Right lobe of liver (tissue), 6 donors: ENCODE measurements around the gene MRPL54. TPM values are rescaled to one million over a fixed set of nuclear protein-coding genes. Genes with fewer than 3 reads are reported as not detected.

Experiments
- ATAC-seq, 4 donors: fragments of 200-7000 bp; cut with Tn5 transposase; one replicate each; pipeline ENCODE4 v1.9.1; 2020; ENCODE audit warnings: mild to moderate bottlenecking in 4 of 4, moderate library complexity in 4 of 4
- DNase-seq, 3 donors: peaks; one replicate each; pipeline ENCODE4 v3.0.0-alpha.2; 2020
- H3K27ac ChIP-seq, 3 donors: fragments of 200-600 bp; one replicate each; pipeline ENCODE4 v1.8.0; 2022
- H3K27me3 ChIP-seq, 2 donors: fragments of 200-600 bp; one replicate each; pipeline ENCODE4 v1.8.0; 2022
- H3K36me3 ChIP-seq, 4 donors: fragments of 200-600 bp; sonication (generic) in 1 of 4; one replicate each; pipeline versions ENCODE4 v1.5.1 to v1.8.0; 2017 to 2022; ENCODE audit warnings: control low read depth in 1 of 4
- H3K4me1 ChIP-seq, 4 donors: fragments of 200-600 bp; sonication (generic) in 1 of 4; one replicate each; pipeline versions ENCODE4 v1.5.1 to v1.8.0; 2017 to 2022; ENCODE audit warnings: control low read depth in 1 of 4
- H3K4me3 ChIP-seq, 3 donors: fragments of 200-600 bp; one replicate each; pipeline ENCODE4 v1.8.0; 2022
- H3K9me3 ChIP-seq, 4 donors: fragments of 200-600 bp; sonication (generic) in 1 of 4; one replicate each; pipeline versions ENCODE4 v1.5.1 to v1.8.0; 2017 to 2022; ENCODE audit warnings: control low read depth in 1 of 4
- POLR2A ChIP-seq: fragments of 450-650 bp; IDR thresholded peaks from one replicate; pipeline ENCODE4 v1.6.1; 2017; ENCODE audit warnings: antibody characterized with exemption, mild to moderate bottlenecking
- WGBS: methylation state at CpG from one replicate; pipeline ENCODE4 v1.1.6; 2018; ENCODE audit warnings: low coverage, low lambda C conversion rate; ENCODE audit not compliant: insufficient coverage; ENCODE audit errors: missing lambda C conversion rate; 5-methylcytosine and 5-hydroxymethylcytosine counted together
- intact Hi-C, 2 donors: fragments of 100-400 bp; cut with DNase I; formaldehyde crosslinking; loops; one replicate each; pipeline versions ENCODE4 v1.11.2 to v1.14.1; 2022
- total RNA-seq, 6 experiments: library from RNA; depleted of rRNA in 2 of 6; stranded (reverse); fragments of >200 nt in 2 of 6; fragmentation: NEBNext Ultra II Directional in 3 of 6; extraction: Animal tissue kit (Norgen Biotek cat#: 25700) in 3 of 6; gene quantifications; one replicate each; pipeline versions ENCODE4 v1.1.0 to v1.2.4, GENCODE V29; 2016 to 2023
- TF ChIP-seq, protein P1 (sequence below), 4 donors: fragments of 200-600 bp in 3 of 4; fragments of 450-650 bp in 1 of 4; IDR thresholded peaks; one replicate each; pipeline versions ENCODE4 v1.5.1 to v1.8.0; 2016 to 2022; ENCODE audit warnings: antibody characterized with exemption in 4 of 4, mild to moderate bottlenecking in 2 of 4
- donor health status: DM: no; HTN: yes; CAD: no.
- donor health status: DM: no; HTN: no; CAD: no.
- donor health status: DM: no; HTN: no; CAD: no.
- donor health status: DM: no; HTN: yes; CAD: no.
- donor health status: DM: no; HTN: yes; CAD: no.

The MRPL54 gene
- total RNA-seq, 6 experiments from 2014 or later = 52.5 to 81.2 (median 61.9) TPM

- Histone ChIP-seq H3K36me3 (no peaks in the 10 kb centered on the region), H3K9me3 (no peaks in the 10 kb centered on the region), H3K27ac (no peak overlapping the region), H3K27me3 (no peaks in the 10 kb centered on the region), H3K4me3 (no peak overlapping the region), H3K4me1 (peaks cover 0 to 12% (median 6%) of the 10 kb centered on the region in 4 donors)
- intact Hi-C loops = no loop called here
- ATAC-seq (no peak), DNase-seq (no peak)
- 66% methylated on average over 3 of the region's 3 CpGs for WGBS
- no peak for TF ChIP-seq POLR2A
- TF ChIP-seq, protein P1, sequence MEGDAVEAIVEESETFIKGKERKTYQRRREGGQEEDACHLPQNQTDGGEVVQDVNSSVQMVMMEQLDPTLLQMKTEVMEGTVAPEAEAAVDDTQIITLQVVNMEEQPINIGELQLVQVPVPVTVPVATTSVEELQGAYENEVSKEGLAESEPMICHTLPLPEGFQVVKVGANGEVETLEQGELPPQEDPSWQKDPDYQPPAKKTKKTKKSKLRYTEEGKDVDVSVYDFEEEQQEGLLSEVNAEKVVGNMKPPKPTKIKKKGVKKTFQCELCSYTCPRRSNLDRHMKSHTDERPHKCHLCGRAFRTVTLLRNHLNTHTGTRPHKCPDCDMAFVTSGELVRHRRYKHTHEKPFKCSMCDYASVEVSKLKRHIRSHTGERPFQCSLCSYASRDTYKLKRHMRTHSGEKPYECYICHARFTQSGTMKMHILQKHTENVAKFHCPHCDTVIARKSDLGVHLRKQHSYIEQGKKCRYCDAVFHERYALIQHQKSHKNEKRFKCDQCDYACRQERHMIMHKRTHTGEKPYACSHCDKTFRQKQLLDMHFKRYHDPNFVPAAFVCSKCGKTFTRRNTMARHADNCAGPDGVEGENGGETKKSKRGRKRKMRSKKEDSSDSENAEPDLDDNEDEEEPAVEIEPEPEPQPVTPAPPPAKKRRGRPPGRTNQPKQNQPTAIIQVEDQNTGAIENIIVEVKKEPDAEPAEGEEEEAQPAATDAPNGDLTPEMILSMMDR (IDR thresholded peaks at IDR 0.05) = no peak
Measured at GRCh38 chr19:3725121-3725520, 37.4 kb upstream of the MRPL54 start.

DNA sequence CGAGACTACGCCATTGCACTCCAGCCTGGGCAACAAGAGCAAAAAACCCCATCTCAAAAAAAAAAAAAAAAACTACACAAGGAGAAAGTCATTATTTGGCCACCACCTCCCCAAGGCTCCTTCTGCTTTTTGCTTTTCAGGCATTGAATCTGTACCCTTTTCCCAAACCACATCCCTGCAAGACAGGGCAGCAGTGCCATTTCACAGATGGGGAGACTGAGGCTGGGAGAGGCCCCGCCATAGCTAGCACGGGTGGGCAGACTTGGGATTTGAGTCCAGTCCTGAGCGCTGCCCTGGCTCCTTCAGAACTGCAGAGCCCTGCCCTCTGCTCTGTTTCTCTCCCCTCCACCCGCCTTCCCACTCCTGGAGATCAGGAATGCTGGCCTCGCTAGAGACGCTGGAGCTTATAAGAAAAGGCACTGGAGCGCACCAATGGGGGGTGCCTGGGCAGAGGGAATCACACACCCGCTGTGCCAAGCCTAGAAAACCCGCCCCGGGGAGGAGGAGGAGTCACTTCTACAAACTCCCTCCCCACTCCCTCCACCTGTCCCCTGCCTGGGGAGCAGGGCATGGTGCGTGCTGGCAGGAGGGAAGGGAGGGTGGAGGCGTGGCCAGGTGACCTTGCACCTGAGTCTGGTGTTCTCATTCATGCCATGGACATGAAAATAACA lies 36.7 kb upstream of the MRPL54 start:
- Histone ChIP-seq H3K4me1 (peaks cover 0 to 9% (median 5%) of the 10 kb centered on the region in 4 donors), H3K27me3 (no peaks in the 10 kb centered on the region), H3K4me3 (no peak overlapping the region), H3K36me3 (no peaks in the 10 kb centered on the region), H3K9me3 (no peaks in the 10 kb centered on the region), H3K27ac (no peak overlapping the region)
- intact Hi-C loops = no loop called here
- DNase-seq = no peak
- no peak for TF ChIP-seq POLR2A
- TF ChIP-seq, protein P1 (IDR thresholded peaks at IDR 0.05) = no peak
- 41% methylated on average over 5 of the region's 14 CpGs for WGBS
- ATAC-seq = no peak

DNA sequence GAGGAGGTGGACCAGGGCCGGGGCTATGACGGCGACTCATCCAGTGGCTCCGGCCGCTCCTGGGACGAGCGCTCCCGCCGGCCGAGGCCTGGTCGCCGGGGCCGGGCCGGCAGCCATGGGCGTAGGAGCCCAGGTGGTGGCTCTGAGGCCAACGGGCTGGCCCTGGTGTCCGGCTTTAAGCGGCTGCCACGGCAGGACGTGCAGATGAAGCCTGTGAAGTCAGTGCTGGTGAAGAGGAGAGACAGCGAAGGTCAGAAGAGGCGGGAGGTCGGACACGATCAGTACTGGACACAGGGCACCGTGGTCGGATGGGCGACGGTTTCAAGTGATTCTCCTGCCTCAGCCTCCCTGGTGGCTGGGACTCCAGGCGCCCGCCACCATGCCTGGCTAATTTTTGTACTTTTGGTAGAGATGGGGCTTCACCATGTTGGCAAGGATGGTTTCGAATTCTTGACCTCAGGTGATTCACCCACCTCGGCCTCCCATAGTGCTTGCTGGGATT lies 32.0 kb upstream of the MRPL54 start:
- H3K27ac ChIP-seq = no peak overlapping the region
- intact Hi-C loops = no loop called here
- DNase-seq (no peak), ATAC-seq (no peak)
- WGBS = 92% methylated on average over 10 of the region's 32 CpGs
- H3K4me1 ChIP-seq = no peaks in the 10 kb centered on the region
- H3K27me3 ChIP-seq = no peaks in the 10 kb centered on the region
- no peak overlapping the region for H3K4me3 ChIP-seq
- no peaks in the 10 kb centered on the region for H3K9me3 ChIP-seq
- H3K36me3 ChIP-seq = peaks cover 0 to 2% (median 0%) of the 10 kb centered on the region in 4 donors
- TF ChIP-seq, protein P1 (IDR thresholded peaks at IDR 0.05) = no peak
- no peak for TF ChIP-seq POLR2A

- H3K9me3 ChIP-seq = no peaks in the 10 kb centered on the region
- 100% methylated on average over 1 of the region's 1 CpG for WGBS
- DNase-seq (no peak), ATAC-seq (no peak)
- H3K36me3 ChIP-seq = peaks cover 0 to 4% (median 0%) of the 10 kb centered on the region in 4 donors
- intact Hi-C loops = no loop called here
- no peak overlapping the region for H3K27ac ChIP-seq
- no peak overlapping the region for H3K4me3 ChIP-seq
- no peaks in the 10 kb centered on the region for H3K4me1 ChIP-seq
- no peak for TF ChIP-seq POLR2A
- TF ChIP-seq, protein P1 (IDR thresholded peaks at IDR 0.05) = no peak
- no peaks in the 10 kb centered on the region for H3K27me3 ChIP-seq
Measured at GRCh38 chr19:3732108-3732507, 30.4 kb upstream of the MRPL54 start.
